HuH-7 (cell line): Measurements from ENCODE around the gene HMG20B.
"Not testable (repeated sequence)": the region's sequence is repeated elsewhere in the genome, so short reads cannot be mapped to it uniquely, and the experiment has no call there.

Source experiments
- DNase-seq: peaks from one replicate; pipeline ENCODE4 v3.0.0; 2011; ENCODE audit warnings: low spot score

The HMG20B gene

GRCh38 chr19:3556423-3556977, 16.2 kb upstream of the HMG20B start:
- no peak for DNase-seq

- DNase-seq, result no peak
Measured at GRCh38 chr19:3556978-3557460, 15.7 kb upstream of the HMG20B start.

- DNase-seq, result peak; percentile 98
Measured at GRCh38 chr19:3557461-3558248, 15.1 kb upstream of the HMG20B start, which contains the start of gene MFSD12. MFSD12 (minus strand) TSS chr19:3557586; CDS start chr19:3557403, 183 bp downstream.

GRCh38 chr19:3563709-3564524, 8.8 kb upstream of the HMG20B start:
- DNase-seq, result no peak

GRCh38 chr19:3565139-3565538, 7.6 kb upstream of the HMG20B start:
- no peak for DNase-seq

GRCh38 chr19:3570042-3570441, 2.7 kb upstream of the HMG20B start:
- DNase-seq, result not testable (repeated sequence)

GRCh38 chr19:3570606-3571011, 2.1 kb upstream of the HMG20B start:
- DNase-seq, result no peak

- peak; percentile 98 for DNase-seq
Measured at GRCh38 chr19:3572132-3572854, 451 bp upstream of the HMG20B start.

GRCh38 chr19:3573162-3573857, 566 bp downstream of the HMG20B start:
- DNase-seq, result no peak

GRCh38 chr19:3573858-3574637, 1.3 kb downstream of the HMG20B start:
- peak; percentile 83 for DNase-seq

GRCh38 chr19:3575260-3575741, 2.6 kb downstream of the HMG20B start:
- peak; percentile 72 for DNase-seq

- no peak for DNase-seq
Measured at GRCh38 chr19:3575949-3576673, 3.4 kb downstream of the HMG20B start.

- DNase-seq, result no peak
Measured at GRCh38 chr19:3576696-3577443, 4.1 kb downstream of the HMG20B start.

- no peak for DNase-seq
Measured at GRCh38 chr19:3577723-3578344, 5.1 kb downstream of the HMG20B start.

- DNase-seq, result no peak
Measured at GRCh38 chr19:3578390-3578789, 5.6 kb downstream of the HMG20B start.

GRCh38 chr19:3580156-3580934, 7.6 kb downstream of the HMG20B start:
- no peak for DNase-seq

GRCh38 chr19:3581792-3582191, 9.0 kb downstream of the HMG20B start:
- not testable (repeated sequence) for DNase-seq
